ENCODE results near the gene MBNL2. TPM values are rescaled to one million over a fixed set of nuclear protein-coding genes. Genes with fewer than 3 reads are reported as not detected.

The MBNL2 gene
- total and polyA plus RNA-seq, 4 donors: 13.3 to 108 (median 39.3) TPM

- WGBS, 2 donors: 95 to 97% methylated on average over 6 of the region's 6 CpGs
- Histone ChIP-seq H3K9me3 (ENCODE audit: control insufficient read depth in 4 of 4, insufficient read depth in 3 of 4, low read length in 3 of 4) (no peaks in the 10 kb centered on the region), H3K27me3 (ENCODE audit: control insufficient read depth in 3 of 3, insufficient read depth in 3 of 3, low read length in 2 of 3) (no peaks in the 10 kb centered on the region), H3K9ac (ENCODE audit: insufficient read depth in 1 of 2, low read length in 2 of 2) (no peak overlapping the region), H3K4me1 (ENCODE audit: control insufficient read depth in 5 of 5, insufficient read depth in 5 of 5, low read length in 5 of 5) (peaks cover under 1 to 87% (median 37%) of the 10 kb centered on the region in 5 donors), H3K36me3 (ENCODE audit: control insufficient read depth in 4 of 4, insufficient read depth in 4 of 4, low read length in 4 of 4) (peaks cover 0 to 5% (median 2%) of the 10 kb centered on the region in 4 donors), H3K27ac (ENCODE audit: low read depth in 1 of 2, low read length in 1 of 2) (peak overlapping the region in 1 of 2 donors; percentile 53), H3K4me3 (no peak overlapping the region)
- DNase-seq (no peak), ATAC-seq (ENCODE audit: insufficient read depth, low FRiP score) (no peak)
- TF ChIP-seq CTCF (IDR thresholded peaks at IDR 0.05; ENCODE audit: control extremely low read depth, extremely low read depth): no peak
Measured at GRCh38 chr13:97248243-97248642, 26.1 kb downstream of the MBNL2 start.

- H3K27ac ChIP-seq (ENCODE audit: low read depth in 1 of 2, low read length in 1 of 2): peak overlapping the region in 1 of 2 donors; percentile 36
- DNase-seq: peak in 2 of 3 donors; percentile 84 to 85
- H3K4me3 ChIP-seq: no peak overlapping the region
- ATAC-seq (ENCODE audit: insufficient read depth, low FRiP score): no peak
- H3K27me3 ChIP-seq (ENCODE audit: control insufficient read depth in 3 of 3, insufficient read depth in 3 of 3, low read length in 2 of 3): no peaks in the 10 kb centered on the region
- peaks cover 0 to 80% (median 27%) of the 10 kb centered on the region in 5 donors for H3K4me1 ChIP-seq (ENCODE audit: control insufficient read depth in 5 of 5, insufficient read depth in 5 of 5, low read length in 5 of 5)
- peaks cover 0 to 3% (median 2%) of the 10 kb centered on the region in 4 donors for H3K36me3 ChIP-seq (ENCODE audit: control insufficient read depth in 4 of 4, insufficient read depth in 4 of 4, low read length in 4 of 4)
- WGBS, 2 donors: 67 to 75% methylated on average over 5 of the region's 5 CpGs
- peak overlapping the region in 1 of 2 donors; percentile 61 for H3K9ac ChIP-seq (ENCODE audit: insufficient read depth in 1 of 2, low read length in 2 of 2)
- no peak for TF ChIP-seq CTCF (IDR thresholded peaks at IDR 0.05; ENCODE audit: control extremely low read depth, extremely low read depth)
- H3K9me3 ChIP-seq (ENCODE audit: control insufficient read depth in 4 of 4, insufficient read depth in 3 of 4, low read length in 3 of 4): no peaks in the 10 kb centered on the region
Measured at GRCh38 chr13:97249093-97249795, 27.1 kb downstream of the MBNL2 start.

- TF ChIP-seq CTCF (IDR thresholded peaks at IDR 0.05; ENCODE audit: control extremely low read depth, extremely low read depth): no peak
- H3K4me3 ChIP-seq: no peak overlapping the region
- peak overlapping the region in 1 of 2 donors; percentile 36 for H3K27ac ChIP-seq (ENCODE audit: low read depth in 1 of 2, low read length in 1 of 2)
- 61 to 76% methylated on average over 3 of the region's 3 CpGs for WGBS, 2 donors
- DNase-seq: peak in 1 of 3 donors; percentile 79
- ATAC-seq (ENCODE audit: insufficient read depth, low FRiP score): no peak
- peaks cover 1 to 80% (median 25%) of the 10 kb centered on the region in 5 donors for H3K4me1 ChIP-seq (ENCODE audit: control insufficient read depth in 5 of 5, insufficient read depth in 5 of 5, low read length in 5 of 5)
- no peaks in the 10 kb centered on the region for H3K27me3 ChIP-seq (ENCODE audit: control insufficient read depth in 3 of 3, insufficient read depth in 3 of 3, low read length in 2 of 3)
- no peaks in the 10 kb centered on the region for H3K9me3 ChIP-seq (ENCODE audit: control insufficient read depth in 4 of 4, insufficient read depth in 3 of 4, low read length in 3 of 4)
- H3K9ac ChIP-seq (ENCODE audit: insufficient read depth in 1 of 2, low read length in 2 of 2): peak overlapping the region in 1 of 2 donors; percentile 61
- H3K36me3 ChIP-seq (ENCODE audit: control insufficient read depth in 4 of 4, insufficient read depth in 4 of 4, low read length in 4 of 4): peaks cover 0 to 4% (median 0%) of the 10 kb centered on the region in 4 donors
Measured at GRCh38 chr13:97249796-97250495, 27.8 kb downstream of the MBNL2 start.
